ELR (cell line): ENCODE measurements around the gene MAP3K12.
"Not testable (repeated sequence)": the region's sequence is repeated elsewhere in the genome, so short reads cannot be mapped to it uniquely, and the experiment has no call there.

Source experiments
- DNase-seq: peaks from one replicate; pipeline ENCODE4 v3.0.0-alpha.2; 2015; ENCODE audit warnings: low read depth

Gene MAP3K12

GRCh38 chr12:53443955-53444354 lies 55.3 kb downstream of the MAP3K12 start:
- DNase-seq, result no peak

- peak; percentile 100 for DNase-seq
These were observed 58.0 kb downstream of the MAP3K12 start, which contains the start of gene PRR13 for GRCh38 chr12:53441040-53441833. Gene PRR13, plus strand, starts transcription at chr12:53441734. Its CDS starts 981 bp downstream, at chr12:53442715.

GRCh38 chr12:53439582-53439981 lies 59.7 kb downstream of the MAP3K12 start:
- not testable (repeated sequence) for DNase-seq

GRCh38 chr12:53435326-53435725 lies 63.9 kb downstream of the MAP3K12 start:
- DNase-seq, result not testable (repeated sequence)

- DNase-seq, result no peak
These were observed 68.1 kb downstream of the MAP3K12 start for GRCh38 chr12:53431187-53431586.

- DNase-seq, result no peak
These were observed 69.1 kb downstream of the MAP3K12 start for GRCh38 chr12:53430116-53430515.
